Smooth muscle cell (in vitro differentiated cells): Measurements from ENCODE around the gene HSD17B12. TPM values are rescaled to one million over a fixed set of nuclear protein-coding genes. Genes with fewer than 3 reads are reported as not detected.
A peak's percentile ranks its signal among the peaks of the same experiment; 100 is the strongest.

Experiments used
- DNase-seq: peaks from one replicate; lab custom pipeline; 2025; ENCODE audit not compliant: unreplicated experiment; lab: John Stamatoyannopoulos, UW
- H2AFZ ChIP-seq: fragments of 200-600 bp; sonication (generic); 2 replicates; pipeline ENCODE4 v1.6.0; 2016; ENCODE audit warnings: antibody characterized with exemption, low read depth, mild to moderate bottlenecking
- H3F3A ChIP-seq: fragments of 200-600 bp; sonication (generic); 2 replicates; pipeline ENCODE4 v1.6.0; 2017; ENCODE audit warnings: antibody characterized with exemption, low read depth
- H3K27ac ChIP-seq: fragments of 200-600 bp; sonication (generic); 2 replicates; pipeline ENCODE4 v1.5.1; 2016; ENCODE audit warnings: low read depth, mild to moderate bottlenecking
- H3K27me3 ChIP-seq: fragments of 200-600 bp; sonication (generic); 2 replicates; pipeline ENCODE4 v1.6.1; 2016; ENCODE audit warnings: low read depth, mild to moderate bottlenecking
- H3K36me3 ChIP-seq: fragments of 200-600 bp; sonication (generic); 2 replicates; pipeline ENCODE4 v1.5.1; 2016; ENCODE audit warnings: low read depth
- H3K4me1 ChIP-seq: fragments of 200-600 bp; sonication (generic); 2 replicates; pipeline ENCODE4 v1.5.1; 2016; ENCODE audit warnings: low read depth
- H3K4me2 ChIP-seq: fragments of 200-600 bp; sonication (generic); 2 replicates; pipeline ENCODE4 v1.6.0; 2016; ENCODE audit warnings: mild to moderate bottlenecking
- H3K4me3 ChIP-seq: fragments of 200-600 bp; sonication (generic); 2 replicates; pipeline ENCODE4 v1.5.1; 2016; ENCODE audit warnings: mild to moderate bottlenecking
- H3K79me2 ChIP-seq: fragments of 200-600 bp; sonication (generic); 2 replicates; pipeline ENCODE4 v1.6.0; 2016; ENCODE audit warnings: low read depth, mild to moderate bottlenecking
- H3K9ac ChIP-seq: fragments of 200-600 bp; sonication (generic); 2 replicates; pipeline ENCODE4 v1.6.0; 2016; ENCODE audit warnings: low read depth
- H3K9me3 ChIP-seq: fragments of 200-600 bp; sonication (generic); replicated peaks from 2 replicates; pipeline ENCODE4 v1.5.1; 2016; ENCODE audit warnings: low read depth
- H4K20me1 ChIP-seq: fragments of 200-600 bp; sonication (generic); 2 replicates; pipeline ENCODE4 v1.6.0; 2016; ENCODE audit warnings: low read depth
- CTCF ChIP-seq: fragments of 200-600 bp; sonication (generic); IDR thresholded peaks from 2 replicates; pipeline ENCODE4 v1.5.1; 2017; ENCODE audit warnings: borderline replicate concordance, mild to moderate bottlenecking, antibody characterized with exemption; ENCODE audit not compliant: insufficient read depth, poor library complexity, severe bottlenecking
- WGBS: methylation state at CpG from one replicate; pipeline ENCODE4 v1.1.7; 2016; ENCODE audit warnings: low lambda C conversion rate; 5-methylcytosine and 5-hydroxymethylcytosine counted together
- polyA plus RNA-seq: library from polyadenylated mRNA; unstranded; fragments of >200 nt; fragmentation: Nextera tagmentation; extraction: Ambion mirVana; gene quantifications from 2 replicates; pipeline ENCODE4 v1.2.1, GENCODE V29; 2016
- total RNA-seq: library from RNA; depleted of rRNA; stranded (reverse); fragments of >200 nt; gene quantifications from 2 replicates; pipeline ENCODE4 v1.2.3, GENCODE V29; 2014

HSD17B12 gene
- total and polyA plus RNA-seq, 2 experiments from 2014 or later, result 74.8 to 111 TPM

DNA sequence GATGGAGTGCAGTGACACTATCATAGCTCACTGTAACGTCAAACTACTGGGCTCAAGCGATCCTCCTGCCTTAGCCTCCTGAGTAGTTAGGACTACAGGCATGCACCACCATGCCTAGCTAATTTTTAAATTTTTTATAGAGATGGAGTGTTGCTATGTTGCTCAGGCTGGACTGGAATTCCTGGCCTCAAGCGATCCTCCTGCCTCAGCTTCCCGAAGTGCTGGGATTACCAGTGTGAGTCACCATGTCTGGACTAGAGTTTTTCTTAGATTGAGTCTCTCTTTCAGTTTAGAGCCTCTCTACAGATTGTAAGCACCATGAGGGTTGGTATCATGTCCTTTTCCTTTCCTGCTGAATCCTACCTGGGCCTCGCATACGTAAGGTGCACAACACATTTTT lies 142.8 kb downstream of the HSD17B12 start:
- Histone ChIP-seq H3K9me3 (no peaks in the 10 kb centered on the region), H3K27me3 (no peaks in the 10 kb centered on the region), H3K9ac (no peak overlapping the region), H3K4me3 (no peak overlapping the region), H3K4me1 (no peaks in the 10 kb centered on the region), H3K4me2 (no peak overlapping the region), H4K20me1 (peaks cover 3% of the 10 kb centered on the region), H3F3A (no peaks in the 10 kb centered on the region), H2AFZ (no peak overlapping the region), H3K36me3 (no peaks in the 10 kb centered on the region), H3K27ac (no peak overlapping the region), H3K79me2 (no peaks in the 10 kb centered on the region)
- no peak for DNase-seq
- no peak for TF ChIP-seq CTCF
- 83% methylated on average over 6 of the region's 6 CpGs for WGBS

DNA sequence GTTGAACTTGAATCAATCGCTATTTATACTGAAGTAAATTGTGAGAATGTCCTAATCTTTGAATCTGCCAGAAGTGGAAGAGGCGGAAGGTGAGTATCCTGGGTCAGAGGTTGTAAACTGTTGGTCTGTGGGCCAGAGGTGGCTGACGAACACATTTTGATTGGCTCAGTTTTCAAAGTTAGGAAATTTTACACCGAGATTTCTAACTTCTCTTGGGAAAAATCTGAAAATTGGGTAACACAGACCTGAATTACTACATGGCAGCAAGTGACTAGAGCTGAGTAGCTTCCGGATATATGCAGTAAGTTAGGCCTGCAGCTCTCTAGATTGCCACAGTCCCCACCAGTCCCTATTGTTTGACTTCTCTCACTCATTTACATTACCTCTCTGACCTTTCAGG lies 143.3 kb downstream of the HSD17B12 start:
- Histone ChIP-seq H3K36me3 (no peaks in the 10 kb centered on the region), H4K20me1 (peaks cover 3% of the 10 kb centered on the region), H3K4me1 (no peaks in the 10 kb centered on the region), H3K27ac (no peak overlapping the region), H3K9ac (no peak overlapping the region), H3K4me3 (no peak overlapping the region), H2AFZ (no peak overlapping the region), H3K79me2 (no peaks in the 10 kb centered on the region), H3K27me3 (no peaks in the 10 kb centered on the region), H3K9me3 (no peaks in the 10 kb centered on the region), H3K4me2 (no peak overlapping the region), H3F3A (peaks cover 2% of the 10 kb centered on the region)
- TF ChIP-seq CTCF, result no peak
- no peak for DNase-seq
- WGBS, result 97% methylated on average over 5 of the region's 5 CpGs

GRCh38 chr11:43825217-43825816 lies 144.8 kb downstream of the HSD17B12 start:
- Histone ChIP-seq H3K4me3 (no peak overlapping the region), H3K79me2 (no peaks in the 10 kb centered on the region), H3K27ac (no peak overlapping the region), H3K4me2 (no peak overlapping the region), H3K4me1 (no peaks in the 10 kb centered on the region), H4K20me1 (peaks cover 3% of the 10 kb centered on the region), H3K36me3 (no peaks in the 10 kb centered on the region), H3K9me3 (no peaks in the 10 kb centered on the region), H3K27me3 (no peaks in the 10 kb centered on the region), H3K9ac (no peak overlapping the region), H2AFZ (no peak overlapping the region), H3F3A (peaks cover 15% of the 10 kb centered on the region)
- 82% methylated on average over 5 of the region's 5 CpGs for WGBS
- DNase-seq, result no peak
- peak; percentile 69 for TF ChIP-seq CTCF

- peak; percentile 6 for DNase-seq
- Histone ChIP-seq H3K27me3 (no peaks in the 10 kb centered on the region), H2AFZ (no peak overlapping the region), H3K79me2 (no peaks in the 10 kb centered on the region), H3K9ac (peak overlapping the region; percentile 78), H3K36me3 (no peaks in the 10 kb centered on the region), H3K4me1 (peaks cover 12% of the 10 kb centered on the region), H3K4me3 (peak overlapping the region; percentile 11), H4K20me1 (no peaks in the 10 kb centered on the region), H3K9me3 (no peaks in the 10 kb centered on the region), H3K27ac (peak overlapping the region; percentile 95), H3K4me2 (peak overlapping the region; percentile 71), H3F3A (peaks cover 36% of the 10 kb centered on the region)
- no peak for TF ChIP-seq CTCF
- WGBS, result 4% methylated on average over 5 of the region's 5 CpGs
Observed at GRCh38 chr11:43830928-43831440, 150.4 kb downstream of the HSD17B12 start.
